Subcutaneous adipose tissue (tissue), 4 donors: ENCODE data around the gene ALDH8A1. TPM values are rescaled to one million over a fixed set of nuclear protein-coding genes. Genes with fewer than 3 reads are reported as not detected.

Experiments used
- CTCF ChIP-seq: fragments of 450-650 bp; IDR thresholded peaks from one replicate; pipeline ENCODE4 v1.5.1; 2016; ENCODE audit warnings: low read depth, mild to moderate bottlenecking, control low read depth, antibody characterized with exemption, moderate library complexity
- total RNA-seq, 4 donors: library from RNA; depleted of rRNA; stranded (reverse); fragments of >200 nt; gene quantifications; one replicate each; pipeline ENCODE4 v1.1.0, GENCODE V29; 2016

The ALDH8A1 gene
- total RNA-seq, 4 donors from 2014 or later, result 1.5 to 4.7 TPM; not detected in 2

- TF ChIP-seq CTCF, result no peak
Measured at GRCh38 chr6:134896910-134897309, 53.0 kb downstream of the ALDH8A1 start.

- TF ChIP-seq CTCF, result no peak
Measured at GRCh38 chr6:134894800-134895199, 55.1 kb downstream of the ALDH8A1 start.

- no peak for TF ChIP-seq CTCF
Measured at GRCh38 chr6:134892362-134892761, 57.5 kb downstream of the ALDH8A1 start.

DNA sequence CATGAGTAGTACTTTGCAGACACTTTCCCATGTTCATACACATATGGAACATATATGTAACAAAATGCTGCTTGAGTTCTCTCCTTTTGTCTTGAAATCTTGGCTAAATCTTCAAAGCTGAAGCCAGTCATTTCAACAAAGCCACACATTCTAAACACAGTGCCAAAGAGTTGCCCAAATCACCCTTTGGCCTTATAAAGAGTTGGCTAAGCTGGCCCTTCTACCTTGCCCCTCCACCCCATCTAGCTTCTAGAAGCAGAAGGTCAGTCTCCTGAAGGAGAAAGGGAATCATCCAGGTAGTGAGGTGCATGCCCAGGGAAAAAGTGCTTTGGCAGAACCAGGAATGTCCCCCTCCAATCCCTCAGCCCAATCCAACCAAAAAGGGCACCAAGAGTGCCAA is 58.3 kb downstream of the ALDH8A1 start:
- no peak for TF ChIP-seq CTCF

DNA sequence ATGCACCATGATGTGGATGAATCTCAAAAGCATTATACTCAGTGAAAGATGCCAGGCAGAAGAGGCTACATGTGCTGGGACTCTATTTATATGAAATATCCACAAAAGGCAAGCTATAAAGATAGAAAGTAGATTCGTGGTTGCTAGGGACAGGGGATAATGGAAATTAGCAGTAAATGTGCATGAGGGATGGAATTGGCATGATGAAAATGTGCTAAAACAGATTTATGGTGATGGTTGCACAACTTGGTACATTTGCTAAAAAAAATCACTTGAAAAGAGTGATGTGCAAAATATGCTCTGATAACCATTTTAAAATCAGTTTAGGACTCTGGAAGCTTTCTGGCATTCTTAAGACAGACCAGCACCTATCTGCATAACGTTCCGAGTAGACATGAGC is 61.6 kb downstream of the ALDH8A1 start:
- TF ChIP-seq CTCF, result no peak

GRCh38 chr6:134884752-134885151 is 65.1 kb downstream of the ALDH8A1 start:
- no peak for TF ChIP-seq CTCF

GRCh38 chr6:134883314-134883713 is 66.6 kb downstream of the ALDH8A1 start:
- no peak for TF ChIP-seq CTCF
